Chondrocyte (in vitro differentiated cells): ENCODE results near the gene HAPSTR1. TPM values are rescaled to one million over a fixed set of nuclear protein-coding genes. Genes with fewer than 3 reads are reported as not detected.

Experiments
- DNase-seq: peaks from one replicate; pipeline ENCODE4 v3.0.0; 2021; ENCODE audit warnings: mixed read lengths, low spot score
- H3K27ac Mint-ChIP-seq: one replicate; pipeline ENCODE4 v1.8.0; 2021; ENCODE audit warnings: mild to moderate bottlenecking, moderate library complexity, mixed read lengths; ENCODE audit not compliant: unreplicated experiment
- H3K27me3 Mint-ChIP-seq: 2 replicates; pipeline ENCODE4 v1.8.0; 2021; ENCODE audit warnings: low read depth, mixed read lengths
- H3K36me3 Mint-ChIP-seq: 2 replicates; pipeline ENCODE4 v1.8.0; 2021; ENCODE audit warnings: low read depth, mixed read lengths
- H3K4me1 Mint-ChIP-seq: 2 replicates; pipeline ENCODE4 v1.8.0; 2021; ENCODE audit warnings: low read depth, mild to moderate bottlenecking, mixed read lengths
- H3K4me3 Mint-ChIP-seq: one replicate; pipeline ENCODE4 v1.8.0; 2021; ENCODE audit warnings: mild to moderate bottlenecking, moderate library complexity, mixed read lengths; ENCODE audit not compliant: unreplicated experiment
- H3K9me3 Mint-ChIP-seq: 2 replicates; pipeline ENCODE4 v1.8.0; 2021; ENCODE audit warnings: low read depth, mixed read lengths
- total RNA-seq: library from RNA; stranded (reverse); gene quantifications from 3 replicates; pipeline ENCODE4 v1.2.1, GENCODE V29; 2021
- TF ChIP-seq, protein P1 (sequence below): fragments of 200-600 bp; sonication (generic); IDR thresholded peaks from 2 replicates; pipeline ENCODE4 v1.5.0; 2021; ENCODE audit warnings: antibody characterized with exemption, mild to moderate bottlenecking, moderate library complexity

Gene HAPSTR1
- total RNA-seq, 1 donor from 2014 or later, result 82.5 TPM

- no peaks in the 10 kb centered on the region for H3K27me3 Mint-ChIP-seq
- peaks cover 8% of the 10 kb centered on the region for H3K36me3 Mint-ChIP-seq
- peak; percentile 42 for DNase-seq
- H3K4me3 Mint-ChIP-seq, result no peak overlapping the region
- peaks cover 36% of the 10 kb centered on the region for H3K4me1 Mint-ChIP-seq
- no peaks in the 10 kb centered on the region for H3K9me3 Mint-ChIP-seq
- TF ChIP-seq, protein P1, sequence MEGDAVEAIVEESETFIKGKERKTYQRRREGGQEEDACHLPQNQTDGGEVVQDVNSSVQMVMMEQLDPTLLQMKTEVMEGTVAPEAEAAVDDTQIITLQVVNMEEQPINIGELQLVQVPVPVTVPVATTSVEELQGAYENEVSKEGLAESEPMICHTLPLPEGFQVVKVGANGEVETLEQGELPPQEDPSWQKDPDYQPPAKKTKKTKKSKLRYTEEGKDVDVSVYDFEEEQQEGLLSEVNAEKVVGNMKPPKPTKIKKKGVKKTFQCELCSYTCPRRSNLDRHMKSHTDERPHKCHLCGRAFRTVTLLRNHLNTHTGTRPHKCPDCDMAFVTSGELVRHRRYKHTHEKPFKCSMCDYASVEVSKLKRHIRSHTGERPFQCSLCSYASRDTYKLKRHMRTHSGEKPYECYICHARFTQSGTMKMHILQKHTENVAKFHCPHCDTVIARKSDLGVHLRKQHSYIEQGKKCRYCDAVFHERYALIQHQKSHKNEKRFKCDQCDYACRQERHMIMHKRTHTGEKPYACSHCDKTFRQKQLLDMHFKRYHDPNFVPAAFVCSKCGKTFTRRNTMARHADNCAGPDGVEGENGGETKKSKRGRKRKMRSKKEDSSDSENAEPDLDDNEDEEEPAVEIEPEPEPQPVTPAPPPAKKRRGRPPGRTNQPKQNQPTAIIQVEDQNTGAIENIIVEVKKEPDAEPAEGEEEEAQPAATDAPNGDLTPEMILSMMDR, result no peak
- peak overlapping the region; percentile 55 for H3K27ac Mint-ChIP-seq
These were observed 34.4 kb downstream of the HAPSTR1 start for GRCh38 chr16:9125658-9126505.

DNA sequence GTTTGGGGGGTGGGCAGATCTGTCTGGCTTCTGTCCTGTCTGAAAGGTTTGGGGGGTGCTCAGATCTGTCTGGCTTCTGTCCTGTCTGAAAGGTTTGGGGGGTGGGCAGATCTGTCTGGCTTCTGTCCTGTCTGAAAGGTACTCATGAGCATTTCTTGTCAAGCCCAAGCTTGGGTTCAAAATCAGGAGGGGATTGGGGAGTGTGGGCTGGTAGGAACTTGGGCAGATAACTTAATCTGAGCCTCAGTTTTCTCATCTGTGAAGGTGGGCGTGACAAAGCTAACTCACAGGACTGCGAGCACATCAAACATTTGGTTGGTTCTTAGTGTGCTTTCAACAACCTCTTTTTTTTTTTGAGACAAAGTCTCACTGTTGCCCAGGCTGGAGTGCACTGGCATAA, 35.2 kb downstream of the HAPSTR1 start:
- no peak overlapping the region for H3K4me3 Mint-ChIP-seq
- peak overlapping the region; percentile 68 for H3K27ac Mint-ChIP-seq
- DNase-seq, result no peak

GRCh38 chr16:9128346-9129342, 37.2 kb downstream of the HAPSTR1 start:
- Mint-ChIP-seq H3K9me3 (no peaks in the 10 kb centered on the region), H3K27ac (peak overlapping the region; percentile 92), H3K4me1 (peaks cover 34% of the 10 kb centered on the region), H3K36me3 (peaks cover 4% of the 10 kb centered on the region), H3K27me3 (no peaks in the 10 kb centered on the region), H3K4me3 (no peak overlapping the region)
- TF ChIP-seq, protein P1, result no peak
- peak; percentile 48 for DNase-seq

More for the DNA sequence above, 35.2 kb downstream of the HAPSTR1 start:
- TF ChIP-seq, protein P1, result no peak
- Mint-ChIP-seq H3K4me1 (peaks cover 36% of the 10 kb centered on the region), H3K27me3 (no peaks in the 10 kb centered on the region), H3K9me3 (no peaks in the 10 kb centered on the region), H3K36me3 (peaks cover 8% of the 10 kb centered on the region)

DNA sequence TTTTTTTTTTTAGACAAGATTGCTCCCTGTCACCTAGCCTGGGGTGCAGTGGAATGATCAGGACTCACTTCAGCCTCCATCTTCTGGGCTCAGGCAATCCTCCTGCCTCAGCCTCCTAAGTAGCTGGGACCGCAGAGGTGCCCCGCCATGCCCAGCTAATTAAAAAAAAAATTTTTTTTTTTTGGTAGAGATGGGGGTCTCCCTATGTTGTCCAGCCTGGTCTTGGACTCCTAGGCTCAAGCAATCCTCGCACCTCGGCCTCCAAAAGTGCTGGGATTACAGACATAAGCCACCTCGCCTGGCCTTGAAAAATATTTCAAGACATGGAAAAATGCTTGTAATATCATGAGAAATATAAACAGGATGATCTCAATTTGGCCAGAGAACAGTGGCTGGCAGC, 42.9 kb downstream of the HAPSTR1 start:
- H3K4me3 Mint-ChIP-seq, result no peak overlapping the region
- TF ChIP-seq, protein P1, result no peak
- peaks cover 9% of the 10 kb centered on the region for H3K4me1 Mint-ChIP-seq
- H3K36me3 Mint-ChIP-seq, result no peaks in the 10 kb centered on the region
- DNase-seq, result peak; percentile 4
- H3K9me3 Mint-ChIP-seq, result no peaks in the 10 kb centered on the region
- no peak overlapping the region for H3K27ac Mint-ChIP-seq
- H3K27me3 Mint-ChIP-seq, result no peaks in the 10 kb centered on the region

- Mint-ChIP-seq H3K27me3 (no peaks in the 10 kb centered on the region), H3K4me3 (no peak overlapping the region), H3K36me3 (no peaks in the 10 kb centered on the region), H3K4me1 (peaks cover 9% of the 10 kb centered on the region), H3K9me3 (no peaks in the 10 kb centered on the region), H3K27ac (no peak overlapping the region)
- TF ChIP-seq, protein P1, result peak; percentile 80
- DNase-seq, result peak; percentile 61
These were observed 43.3 kb downstream of the HAPSTR1 start for GRCh38 chr16:9134739-9135138.
